ENCODE results near the gene MORC2.

MORC2 gene

GRCh38 chr22:30931541-30932300 is 36.9 kb downstream of the MORC2 start:
- Histone ChIP-seq H3K27me3 (ENCODE audit: insufficient read depth, low read length) (no peaks in the 10 kb centered on the region), H3K9ac (ENCODE audit: low read depth, low read length) (no peak overlapping the region), H3K9me3 (ENCODE audit: insufficient read depth, low read depth, low read length) (no peaks in the 10 kb centered on the region), H3K27ac (ENCODE audit: low read length) (no peak overlapping the region), H3K4me3 (ENCODE audit: low read length) (no peak overlapping the region), H3K36me3 (ENCODE audit: insufficient read depth, low read depth, low read length) (peaks cover 99% of the 10 kb centered on the region), H3K4me1 (ENCODE audit: insufficient read depth, low read length) (no peaks in the 10 kb centered on the region)

- Histone ChIP-seq H3K4me1 (ENCODE audit: insufficient read depth, low read length) (no peaks in the 10 kb centered on the region), H3K9me3 (ENCODE audit: insufficient read depth, low read depth, low read length) (no peaks in the 10 kb centered on the region), H3K27me3 (ENCODE audit: insufficient read depth, low read length) (no peaks in the 10 kb centered on the region), H3K4me3 (ENCODE audit: low read length) (no peak overlapping the region), H3K36me3 (ENCODE audit: insufficient read depth, low read depth, low read length) (peaks cover 99% of the 10 kb centered on the region), H3K9ac (ENCODE audit: low read depth, low read length) (no peak overlapping the region), H3K27ac (ENCODE audit: low read length) (no peak overlapping the region)
Observed at GRCh38 chr22:30930228-30930627, 38.3 kb downstream of the MORC2 start.

- H3K4me3 ChIP-seq (ENCODE audit: low read length): no peak overlapping the region
- H3K9me3 ChIP-seq (ENCODE audit: insufficient read depth, low read depth, low read length): no peaks in the 10 kb centered on the region
- H3K4me1 ChIP-seq (ENCODE audit: insufficient read depth, low read length): no peaks in the 10 kb centered on the region
- H3K27ac ChIP-seq (ENCODE audit: low read length): no peak overlapping the region
- no peaks in the 10 kb centered on the region for H3K27me3 ChIP-seq (ENCODE audit: insufficient read depth, low read length)
- H3K36me3 ChIP-seq (ENCODE audit: insufficient read depth, low read depth, low read length): peaks cover 95% of the 10 kb centered on the region
- H3K9ac ChIP-seq (ENCODE audit: low read depth, low read length): no peak overlapping the region
Observed at GRCh38 chr22:30928401-30928800, 40.2 kb downstream of the MORC2 start.

- Histone ChIP-seq H3K36me3 (ENCODE audit: insufficient read depth, low read depth, low read length) (peaks cover 89% of the 10 kb centered on the region), H3K4me1 (ENCODE audit: insufficient read depth, low read length) (no peaks in the 10 kb centered on the region), H3K27ac (ENCODE audit: low read length) (no peak overlapping the region), H3K9me3 (ENCODE audit: insufficient read depth, low read depth, low read length) (no peaks in the 10 kb centered on the region), H3K9ac (ENCODE audit: low read depth, low read length) (no peak overlapping the region), H3K4me3 (ENCODE audit: low read length) (no peak overlapping the region), H3K27me3 (ENCODE audit: insufficient read depth, low read length) (no peaks in the 10 kb centered on the region)
Observed at GRCh38 chr22:30927806-30928205, 40.8 kb downstream of the MORC2 start.

- Histone ChIP-seq H3K9me3 (ENCODE audit: insufficient read depth, low read depth, low read length) (no peaks in the 10 kb centered on the region), H3K36me3 (ENCODE audit: insufficient read depth, low read depth, low read length) (peaks cover 78% of the 10 kb centered on the region), H3K4me1 (ENCODE audit: insufficient read depth, low read length) (no peaks in the 10 kb centered on the region), H3K4me3 (ENCODE audit: low read length) (no peak overlapping the region), H3K27ac (ENCODE audit: low read length) (no peak overlapping the region), H3K9ac (ENCODE audit: low read depth, low read length) (no peak overlapping the region), H3K27me3 (ENCODE audit: insufficient read depth, low read length) (no peaks in the 10 kb centered on the region)
Observed at GRCh38 chr22:30926706-30927105, 41.9 kb downstream of the MORC2 start.

GRCh38 chr22:30925667-30926066 is 42.9 kb downstream of the MORC2 start:
- Histone ChIP-seq H3K4me1 (ENCODE audit: insufficient read depth, low read length) (no peaks in the 10 kb centered on the region), H3K36me3 (ENCODE audit: insufficient read depth, low read depth, low read length) (peaks cover 67% of the 10 kb centered on the region), H3K27me3 (ENCODE audit: insufficient read depth, low read length) (no peaks in the 10 kb centered on the region), H3K9me3 (ENCODE audit: insufficient read depth, low read depth, low read length) (no peaks in the 10 kb centered on the region), H3K27ac (ENCODE audit: low read length) (no peak overlapping the region), H3K9ac (ENCODE audit: low read depth, low read length) (no peak overlapping the region), H3K4me3 (ENCODE audit: low read length) (no peak overlapping the region)

GRCh38 chr22:30923168-30923900 is 45.2 kb downstream of the MORC2 start:
- no peak overlapping the region for H3K27ac ChIP-seq (ENCODE audit: low read length)
- H3K9ac ChIP-seq (ENCODE audit: low read depth, low read length): no peak overlapping the region
- H3K27me3 ChIP-seq (ENCODE audit: insufficient read depth, low read length): no peaks in the 10 kb centered on the region
- no peak overlapping the region for H3K4me3 ChIP-seq (ENCODE audit: low read length)
- H3K9me3 ChIP-seq (ENCODE audit: insufficient read depth, low read depth, low read length): no peaks in the 10 kb centered on the region
- H3K4me1 ChIP-seq (ENCODE audit: insufficient read depth, low read length): no peaks in the 10 kb centered on the region
- H3K36me3 ChIP-seq (ENCODE audit: insufficient read depth, low read depth, low read length): peaks cover 45% of the 10 kb centered on the region

- Histone ChIP-seq H3K27me3 (ENCODE audit: insufficient read depth, low read length) (no peaks in the 10 kb centered on the region), H3K27ac (ENCODE audit: low read length) (no peak overlapping the region), H3K36me3 (ENCODE audit: insufficient read depth, low read depth, low read length) (peaks cover 33% of the 10 kb centered on the region), H3K9ac (ENCODE audit: low read depth, low read length) (no peak overlapping the region), H3K9me3 (ENCODE audit: insufficient read depth, low read depth, low read length) (no peaks in the 10 kb centered on the region), H3K4me3 (ENCODE audit: low read length) (no peak overlapping the region), H3K4me1 (ENCODE audit: insufficient read depth, low read length) (no peaks in the 10 kb centered on the region)
Observed at GRCh38 chr22:30922151-30922611, 46.4 kb downstream of the MORC2 start.

GRCh38 chr22:30921108-30921507 is 47.5 kb downstream of the MORC2 start:
- H3K4me3 ChIP-seq (ENCODE audit: low read length): no peak overlapping the region

GRCh38 chr22:30920407-30920806 is 48.2 kb downstream of the MORC2 start:
- peaks cover 16% of the 10 kb centered on the region for H3K36me3 ChIP-seq (ENCODE audit: insufficient read depth, low read depth, low read length)
- H3K9me3 ChIP-seq (ENCODE audit: insufficient read depth, low read depth, low read length): peaks cover 4% of the 10 kb centered on the region; the same call in 1 of the 2 replicates
- H3K9ac ChIP-seq (ENCODE audit: low read depth, low read length): no peak overlapping the region
- no peaks in the 10 kb centered on the region for H3K27me3 ChIP-seq (ENCODE audit: insufficient read depth, low read length)
- H3K4me1 ChIP-seq (ENCODE audit: insufficient read depth, low read length): no peaks in the 10 kb centered on the region
- H3K27ac ChIP-seq (ENCODE audit: low read length): no peak overlapping the region
- no peak overlapping the region for H3K4me3 ChIP-seq (ENCODE audit: low read length)

More at GRCh38 chr22:30921108-30921507, 47.5 kb downstream of the MORC2 start:
- Histone ChIP-seq H3K4me1 (ENCODE audit: insufficient read depth, low read length) (no peaks in the 10 kb centered on the region), H3K9ac (ENCODE audit: low read depth, low read length) (no peak overlapping the region), H3K27ac (ENCODE audit: low read length) (no peak overlapping the region), H3K27me3 (ENCODE audit: insufficient read depth, low read length) (no peaks in the 10 kb centered on the region), H3K9me3 (ENCODE audit: insufficient read depth, low read depth, low read length) (no peaks in the 10 kb centered on the region), H3K36me3 (ENCODE audit: insufficient read depth, low read depth, low read length) (peaks cover 23% of the 10 kb centered on the region)

GRCh38 chr22:30919973-30920372 is 48.6 kb downstream of the MORC2 start:
- no peak overlapping the region for H3K4me3 ChIP-seq (ENCODE audit: low read length)
- H3K9me3 ChIP-seq (ENCODE audit: insufficient read depth, low read depth, low read length): peaks cover 4% of the 10 kb centered on the region; the same call in 1 of the 2 replicates
- H3K27ac ChIP-seq (ENCODE audit: low read length): no peak overlapping the region
- H3K36me3 ChIP-seq (ENCODE audit: insufficient read depth, low read depth, low read length): peaks cover 11% of the 10 kb centered on the region
- H3K27me3 ChIP-seq (ENCODE audit: insufficient read depth, low read length): no peaks in the 10 kb centered on the region
- no peak overlapping the region for H3K9ac ChIP-seq (ENCODE audit: low read depth, low read length)
- no peaks in the 10 kb centered on the region for H3K4me1 ChIP-seq (ENCODE audit: insufficient read depth, low read length)

GRCh38 chr22:30918761-30919160 is 49.8 kb downstream of the MORC2 start:
- Histone ChIP-seq H3K27ac (ENCODE audit: low read length) (no peak overlapping the region), H3K27me3 (ENCODE audit: insufficient read depth, low read length) (no peaks in the 10 kb centered on the region), H3K4me1 (ENCODE audit: insufficient read depth, low read length) (no peaks in the 10 kb centered on the region), H3K4me3 (ENCODE audit: low read length) (no peak overlapping the region), H3K9ac (ENCODE audit: low read depth, low read length) (no peak overlapping the region), H3K36me3 (ENCODE audit: insufficient read depth, low read depth, low read length) (no peaks in the 10 kb centered on the region), H3K9me3 (ENCODE audit: insufficient read depth, low read depth, low read length) (peaks cover 4% of the 10 kb centered on the region; the same call in 1 of the 2 replicates)
